CD4-positive, alpha-beta T cell treated with Interleukin-10 for 1 hour (primary cell): ENCODE measurements around the gene SIGLEC8.
"Not testable (repeated sequence)": the region's sequence is repeated elsewhere in the genome, so short reads cannot be mapped to it uniquely, and the experiment has no call there.

ENCODE experiments used
- DNase-seq: peaks from one replicate; pipeline ENCODE4 v3.0.0-alpha.2; 2020

The SIGLEC8 gene

DNA sequence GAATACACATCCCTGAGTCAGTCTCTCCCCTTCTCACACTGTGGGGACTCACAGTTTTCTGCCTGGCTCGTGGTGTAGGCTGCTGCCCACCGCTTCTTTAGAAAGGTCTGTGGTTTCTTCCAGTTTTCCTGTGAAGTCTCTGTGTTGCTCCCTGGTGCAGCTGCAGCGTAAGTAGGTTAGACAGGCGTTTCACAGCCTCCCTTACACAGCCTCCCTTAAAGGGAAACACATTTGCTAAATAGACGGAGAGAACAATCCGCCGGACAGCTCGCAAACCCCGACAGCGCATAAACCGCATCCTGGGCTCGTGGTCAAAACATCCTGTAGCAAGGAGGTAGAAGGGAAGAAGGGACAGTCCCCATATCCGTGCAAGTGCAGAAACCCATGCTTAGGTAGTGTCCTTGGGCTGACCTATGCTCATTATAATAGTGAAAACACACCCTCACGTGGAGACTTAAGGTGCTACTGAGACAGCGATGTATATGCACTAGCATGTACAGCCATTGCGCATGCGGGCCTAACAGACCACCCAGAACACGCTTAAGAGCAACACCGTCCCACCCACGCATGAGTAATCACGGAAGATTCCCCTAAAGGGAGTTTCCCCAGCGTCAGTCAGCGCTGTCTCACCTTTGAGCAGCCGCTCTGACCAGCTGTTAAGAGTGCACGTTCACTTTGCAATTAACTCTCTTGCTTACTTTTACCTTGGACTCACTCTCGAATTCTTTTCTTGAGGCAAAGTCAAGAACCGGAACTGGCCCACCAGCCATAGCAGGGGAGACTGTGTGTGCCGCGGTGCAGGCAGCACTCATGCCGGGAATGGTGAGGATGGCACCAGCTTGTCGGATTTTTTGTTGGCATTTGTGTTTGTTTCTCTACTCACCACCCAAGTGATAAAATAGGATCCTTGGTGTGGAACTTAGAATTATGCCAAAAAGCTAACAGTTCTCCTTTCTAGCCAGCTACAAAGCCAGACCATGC is 16.6 kb downstream of the SIGLEC8 start:
- peak; percentile 85 for DNase-seq

DNA sequence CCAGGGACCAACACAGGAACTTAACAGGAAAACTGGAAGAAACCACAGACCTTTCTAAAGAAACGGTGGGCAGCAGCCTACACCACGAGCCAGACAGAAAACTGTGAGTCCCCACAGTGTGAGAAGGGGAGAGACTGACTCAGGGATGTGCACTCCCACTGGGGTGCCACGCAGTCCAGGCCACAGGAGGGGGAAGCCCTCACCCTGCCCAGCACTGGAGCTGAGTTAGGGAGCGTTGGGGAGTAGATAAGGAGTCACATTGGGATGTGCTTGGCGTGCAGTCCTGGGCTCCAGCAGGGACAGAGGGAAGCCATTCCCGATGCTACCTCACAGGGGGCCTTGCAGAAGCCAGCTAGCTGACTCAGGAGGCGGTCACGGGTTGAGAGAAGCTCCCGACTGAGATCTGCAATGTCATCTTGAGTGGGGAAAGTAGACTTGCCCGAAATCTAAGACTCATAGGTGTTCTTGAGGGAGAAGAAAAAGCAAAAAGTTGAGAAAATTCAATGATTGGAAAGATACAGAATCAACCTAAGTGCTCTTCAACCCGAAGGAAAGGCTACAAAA is 17.3 kb downstream of the SIGLEC8 start:
- DNase-seq = no peak

- DNase-seq = no peak
Observed at GRCh38 chr19:51440052-51440451, 18.2 kb downstream of the SIGLEC8 start.

- DNase-seq = peak; percentile 66
Observed at GRCh38 chr19:51439021-51439465, 19.2 kb downstream of the SIGLEC8 start.

DNA sequence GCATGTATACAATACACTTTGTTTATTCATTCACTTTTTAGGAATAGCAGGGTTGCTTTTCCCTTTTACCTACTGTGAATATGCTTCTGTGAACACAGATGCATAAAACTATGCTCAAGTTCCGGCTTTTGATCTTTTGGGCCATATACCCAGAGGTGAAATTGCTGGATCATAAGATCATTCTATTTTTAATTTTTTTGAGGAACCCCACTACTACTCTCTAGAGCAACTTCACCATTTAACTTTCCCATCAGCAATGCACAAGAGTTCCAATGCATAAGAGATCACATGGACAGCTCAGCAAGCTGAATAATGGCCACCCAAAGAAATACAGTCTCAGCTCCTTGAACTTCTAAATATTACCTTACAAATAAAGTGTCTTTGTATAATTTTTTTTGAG is 23.8 kb downstream of the SIGLEC8 start:
- DNase-seq = no peak

- no peak for DNase-seq
Observed at GRCh38 chr19:51433043-51433442, 25.2 kb downstream of the SIGLEC8 start.

- no peak for DNase-seq
Observed at GRCh38 chr19:51431124-51431523, 27.1 kb downstream of the SIGLEC8 start.

DNA sequence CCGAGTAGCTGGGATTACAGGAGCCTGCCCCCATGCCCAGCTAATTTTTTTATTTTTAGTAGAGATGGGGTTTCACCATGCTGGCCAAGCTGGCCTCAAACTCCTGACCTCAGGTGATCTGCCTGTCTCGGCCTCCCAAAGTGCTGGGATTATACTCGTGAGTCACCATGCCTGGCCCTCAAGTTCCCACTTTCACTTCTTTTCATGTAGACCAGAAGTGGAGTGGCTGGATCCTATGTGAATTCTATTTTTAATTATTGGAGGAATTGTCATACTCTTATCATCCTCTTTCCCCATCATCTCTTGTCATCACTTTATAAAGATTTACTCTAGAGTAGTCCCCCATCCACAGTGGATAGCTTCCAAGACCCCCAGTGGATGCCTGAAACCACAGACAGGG is 28.0 kb downstream of the SIGLEC8 start:
- DNase-seq = no peak

GRCh38 chr19:51427201-51427600 is 31.1 kb downstream of the SIGLEC8 start:
- DNase-seq = no peak

DNA sequence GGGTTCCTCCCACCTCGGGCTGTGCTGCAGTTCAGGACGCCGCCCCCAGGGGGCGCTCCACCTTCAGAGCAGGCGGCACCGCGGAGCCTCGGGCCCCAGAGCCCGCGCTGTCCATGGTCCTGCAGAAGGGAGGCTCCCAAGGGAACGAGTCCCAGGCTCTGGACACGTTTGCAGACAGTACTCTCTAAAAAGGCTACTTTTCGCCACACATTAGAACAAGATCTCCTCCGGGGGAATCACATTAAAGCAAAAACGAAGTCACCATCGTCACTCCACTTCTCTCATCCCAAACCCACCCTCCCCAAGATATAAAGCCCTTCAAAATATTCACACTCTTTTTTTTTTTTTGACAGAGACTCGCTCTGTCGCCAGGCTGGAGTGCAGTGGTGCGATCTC is 36.2 kb downstream of the SIGLEC8 start:
- peak; percentile 82 for DNase-seq

DNA sequence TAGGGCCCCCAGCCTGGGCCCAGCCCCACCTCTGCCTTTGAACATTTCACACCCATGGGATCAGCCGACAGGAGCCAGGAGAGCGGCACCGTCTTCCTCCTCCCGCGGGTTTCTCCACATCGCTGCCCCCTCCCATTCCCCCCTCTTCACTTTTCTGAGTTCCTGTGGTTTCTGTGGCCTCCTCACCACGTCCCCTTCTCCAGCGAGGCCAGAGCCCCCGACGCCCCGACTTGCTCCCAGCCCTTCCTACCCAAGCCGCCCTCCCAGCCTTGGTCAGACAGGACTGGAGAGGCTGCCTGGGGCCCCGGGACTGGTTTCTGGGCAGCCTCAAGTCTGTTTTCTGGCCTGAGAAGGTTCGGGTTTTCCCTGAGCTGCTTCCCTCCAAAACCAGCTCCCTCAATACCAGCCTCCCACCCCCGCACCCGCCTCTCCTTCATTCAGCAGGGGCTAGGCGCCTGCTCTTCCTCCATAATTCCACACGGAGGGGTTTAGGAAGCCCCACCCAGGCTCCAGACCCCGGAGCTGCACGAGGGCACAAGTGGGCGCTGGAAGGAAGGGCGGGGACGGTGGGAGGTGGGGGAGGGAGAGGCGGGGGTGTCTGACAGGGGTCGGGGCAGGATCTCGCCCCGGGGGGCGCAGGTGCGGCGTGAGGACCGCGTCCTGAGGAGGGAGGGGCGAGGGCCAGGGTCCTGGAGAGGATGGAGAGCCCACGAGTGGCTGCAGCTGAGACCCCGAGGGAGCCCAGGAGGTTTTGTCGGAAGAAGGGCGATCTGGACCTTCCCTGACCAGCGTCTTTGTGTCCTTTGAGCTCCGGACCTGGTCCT is 36.8 kb downstream of the SIGLEC8 start:
- no peak for DNase-seq

DNA sequence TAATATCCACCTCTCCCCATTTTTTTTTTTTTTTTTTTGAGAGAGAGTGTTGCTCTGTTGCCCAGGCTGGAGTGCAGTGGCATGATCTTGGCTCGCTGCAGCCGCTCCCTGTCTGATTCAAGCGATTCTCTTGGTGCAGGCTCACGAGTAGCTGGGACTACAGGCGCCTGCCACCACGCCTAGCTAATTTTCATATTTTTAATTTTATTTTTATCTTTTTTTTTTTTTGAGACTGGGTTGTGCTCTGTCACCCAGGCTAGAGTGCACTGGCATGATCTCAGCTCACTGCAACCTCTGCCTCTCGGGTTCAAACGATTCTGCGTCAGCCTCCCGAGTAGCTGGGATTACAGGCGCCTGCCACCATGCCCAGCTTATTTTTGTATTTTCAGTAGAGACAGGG is 37.7 kb downstream of the SIGLEC8 start:
- not testable (repeated sequence) for DNase-seq

DNA sequence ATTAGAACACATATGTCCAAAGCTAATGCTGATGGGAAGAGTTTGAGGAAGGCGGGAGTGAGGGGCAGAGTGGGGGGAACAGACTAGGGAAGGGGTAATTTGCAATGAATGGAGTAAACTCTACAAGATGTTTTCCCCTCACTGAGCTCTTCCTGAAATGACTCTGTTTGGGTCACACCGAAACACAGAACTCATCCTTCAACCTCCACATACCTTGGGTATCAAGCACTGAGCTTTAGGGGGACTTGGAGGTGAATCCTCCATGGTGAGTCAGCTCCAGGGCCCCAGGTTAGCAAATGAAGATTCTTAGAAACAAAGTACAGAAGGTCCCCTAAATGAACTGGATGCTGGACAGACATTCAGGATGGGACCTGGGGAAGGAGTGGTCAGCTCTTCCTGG is 39.5 kb downstream of the SIGLEC8 start:
- no peak for DNase-seq

DNA sequence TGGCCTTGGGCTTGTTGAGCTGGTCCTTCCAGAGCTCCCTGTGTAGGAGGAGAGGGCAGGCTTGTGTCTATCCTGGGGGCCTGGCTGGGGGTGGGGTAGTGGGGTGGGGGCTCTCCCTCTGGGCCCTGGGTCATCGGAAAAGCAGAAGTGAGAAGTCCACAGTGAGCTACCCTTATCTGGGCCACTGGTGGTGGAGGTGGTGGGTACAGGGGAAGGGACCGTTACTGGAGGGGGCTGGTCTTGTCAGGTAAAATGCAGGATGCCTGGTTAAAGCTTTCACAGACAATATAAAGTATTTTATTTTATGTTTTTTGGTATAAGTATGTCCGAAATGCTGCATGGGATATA is 40.5 kb downstream of the SIGLEC8 start:
- DNase-seq = no peak

GRCh38 chr19:51417107-51417809 is 41.0 kb downstream of the SIGLEC8 start, which contains the start of gene SIGLEC10:
SIGLEC10 (minus strand) TSS chr19:51417642; CDS start chr19:51417581, 61 bp downstream.
- peak; percentile 19 for DNase-seq

- DNase-seq = not testable (repeated sequence)
Observed at GRCh38 chr19:51416422-51416821, 41.8 kb downstream of the SIGLEC8 start.

DNA sequence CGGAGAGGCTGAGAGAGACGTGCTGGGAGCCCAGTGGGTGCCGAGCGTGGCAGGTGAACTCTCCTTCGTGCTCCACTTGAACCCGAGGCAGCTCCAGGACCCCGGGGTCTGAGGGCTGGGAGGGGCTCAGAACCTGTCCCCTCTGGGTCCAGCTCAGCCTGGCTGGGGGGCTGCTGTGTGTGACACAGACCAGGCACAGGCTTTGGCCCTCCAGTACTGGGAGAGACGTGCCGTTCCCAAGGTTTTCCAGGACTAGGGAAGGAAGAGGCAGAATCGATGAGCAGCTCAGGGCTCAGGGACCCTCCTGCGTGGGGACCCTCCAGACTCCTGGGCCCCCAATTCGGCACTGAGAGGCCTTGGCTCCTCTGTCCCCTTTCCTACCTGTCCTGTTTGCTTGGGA is 43.1 kb downstream of the SIGLEC8 start:
- DNase-seq = no peak

DNA sequence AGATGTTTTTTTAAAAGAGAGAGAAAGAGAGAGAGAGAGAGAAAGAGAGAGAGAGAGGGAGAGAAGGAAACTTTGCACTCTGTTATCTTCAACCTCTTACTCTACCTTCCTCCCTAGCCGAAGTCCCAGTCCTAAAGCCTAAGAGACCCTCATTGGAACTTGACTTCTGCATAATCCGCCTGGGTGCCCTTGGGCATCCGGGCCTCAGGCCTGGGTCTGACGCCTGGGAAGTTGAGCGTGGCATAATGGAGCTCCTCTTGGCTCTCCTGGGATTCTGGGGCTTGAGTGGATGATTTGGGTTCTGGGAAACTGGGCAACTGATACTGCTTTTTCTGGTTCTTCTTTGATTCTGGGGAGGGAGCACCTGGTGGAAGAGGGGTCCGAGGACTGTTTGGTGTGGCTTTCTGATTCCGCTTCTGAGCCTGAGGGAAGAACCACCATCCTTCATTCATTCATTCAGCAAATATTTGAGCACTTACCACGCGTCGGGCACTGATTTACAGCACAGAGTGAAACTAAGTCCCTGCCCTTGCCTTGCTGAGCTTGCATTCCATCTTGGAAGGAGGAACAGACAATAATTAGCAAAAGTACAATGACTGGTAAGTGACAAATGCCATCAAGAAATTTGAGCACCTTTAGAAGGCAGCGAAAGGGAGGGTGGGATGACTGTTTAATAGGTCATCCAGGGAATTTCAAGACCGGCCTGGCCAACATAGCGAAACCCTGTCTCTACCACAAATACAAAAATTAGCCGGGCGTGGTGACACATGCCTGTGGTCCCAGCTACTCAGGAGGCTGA is 47.1 kb downstream of the SIGLEC8 start:
- DNase-seq = no peak

DNA sequence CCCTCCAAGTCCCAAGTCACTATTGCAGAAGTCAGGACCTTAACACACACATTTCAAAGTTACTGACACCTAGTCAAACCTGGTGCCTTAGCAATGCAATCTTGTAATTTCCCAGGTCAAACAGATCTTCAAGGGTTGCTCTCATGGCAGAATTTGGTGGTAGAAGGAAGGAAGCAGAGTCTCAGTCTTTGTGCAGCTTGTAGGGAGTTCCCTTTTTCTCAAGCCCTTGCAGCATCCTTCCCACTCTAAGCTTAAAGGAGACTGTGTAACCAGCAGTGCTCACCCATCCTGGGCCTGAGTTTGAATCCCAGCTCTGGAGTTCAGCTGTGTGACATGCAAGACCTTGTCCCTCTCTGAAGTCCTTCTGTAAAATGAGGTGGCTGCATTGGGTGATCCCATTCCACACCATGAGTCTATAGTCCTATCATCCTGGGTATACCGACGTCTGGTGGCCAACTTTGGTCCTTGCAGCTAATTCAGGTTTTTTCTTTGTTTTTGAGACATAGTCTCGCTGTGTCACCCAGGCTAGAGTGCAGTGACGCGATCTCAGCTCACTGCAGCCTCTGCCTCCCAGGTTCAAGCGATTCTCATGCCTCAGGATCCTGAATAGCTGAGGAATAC is 50.6 kb downstream of the SIGLEC8 start:
- DNase-seq = peak; percentile 54

DNA sequence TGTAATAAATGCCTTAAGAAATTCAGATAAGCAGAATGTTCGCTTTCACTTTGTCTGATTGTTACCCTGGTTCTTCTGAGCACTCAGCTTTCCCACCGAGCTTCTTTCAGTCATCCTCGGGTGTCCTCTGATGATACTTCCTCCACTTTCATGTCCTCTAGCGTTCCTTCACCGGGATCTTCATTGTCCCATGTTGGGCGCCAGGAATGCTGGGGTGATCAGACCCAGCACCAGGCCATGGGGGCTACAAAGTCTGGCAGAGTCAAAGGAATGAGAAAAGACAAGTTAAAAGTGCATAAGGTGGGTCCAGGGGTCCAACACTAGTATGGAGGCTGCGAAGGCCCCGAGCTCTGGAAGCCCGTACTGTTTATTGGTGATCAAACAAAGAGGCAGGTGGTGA is 56.1 kb downstream of the SIGLEC8 start:
- DNase-seq = no peak
